BLaER1 treated with 17β-estradiol and CSF1 and Interleukin-3, amounts not matched to agents 10 nM and 100 nM (cell line): ENCODE measurements around the gene VIPR2.
"Not testable (repeated sequence)": the region's sequence is repeated elsewhere in the genome, so short reads cannot be mapped to it uniquely, and the experiment has no call there.

Source experiments
- H3K27ac ChIP-seq, 11 experiments: shearing (Covaris generic); formaldehyde crosslinking; 2 replicates each; pipeline ENCODE4 v1.8.1; 2022
- H3K27me3 ChIP-seq, 11 experiments: shearing (Covaris generic); formaldehyde crosslinking; 2 replicates each; pipeline ENCODE4 v1.8.1; 2022
- H3K36me3 ChIP-seq, 11 experiments: shearing (Covaris generic); formaldehyde crosslinking; 2 replicates each; pipeline ENCODE4 v1.8.1; 2022
- H3K4me1 ChIP-seq, 10 experiments: shearing (Covaris generic); formaldehyde crosslinking; 2 replicates each; pipeline ENCODE4 v1.8.1; 2022
- H3K4me2 ChIP-seq, 11 experiments: shearing (Covaris generic); formaldehyde crosslinking; 2 replicates each; pipeline ENCODE4 v1.8.1; 2022
- H3K4me3 ChIP-seq, 10 experiments: shearing (Covaris generic); formaldehyde crosslinking; 2 replicates each; pipeline ENCODE4 v1.8.1; 2022
- H3K9ac ChIP-seq, 11 experiments: shearing (Covaris generic); formaldehyde crosslinking; 2 replicates each; pipeline ENCODE4 v1.8.1; 2022
- H3K9me3 ChIP-seq, 11 experiments: shearing (Covaris generic); formaldehyde crosslinking; replicated peaks in 1 of 11; 2 replicates each; pipeline ENCODE4 v1.8.1; 2022
- H4K20me1 ChIP-seq, 11 experiments: shearing (Covaris generic); formaldehyde crosslinking; 2 replicates each; pipeline ENCODE4 v1.8.1; 2022
- Cebpa-rat ChIP-seq, 11 experiments: shearing (Covaris generic); IDR thresholded peaks; 2 replicates each; pipeline ENCODE4 v1.8.1; 2022

Gene VIPR2

GRCh38 chr7:159107161-159107892 lies 37.3 kb downstream of the VIPR2 start:
- no peaks in the 10 kb centered on the region for H3K9me3 ChIP-seq
- H3K9ac ChIP-seq, result no peak overlapping the region
- H3K4me3 ChIP-seq, result no peak overlapping the region
- H4K20me1 ChIP-seq, result no peaks in the 10 kb centered on the region
- no peak overlapping the region for H3K27ac ChIP-seq
- H3K27me3 ChIP-seq, result no peaks in the 10 kb centered on the region
- no peak for TF ChIP-seq Cebpa-rat (IDR thresholded peaks at IDR 0.05)
- peaks cover 4 to 35% (median 27%) of the 10 kb centered on the region in 10 experiments; a peak in 18 of 20 replicates for H3K4me1 ChIP-seq
- H3K4me2 ChIP-seq, result peak overlapping the region in 7 of 11 experiments; percentile 3 to 51 (median 30); a peak in 10 of 22 replicates
- no peaks in the 10 kb centered on the region for H3K36me3 ChIP-seq

- Histone ChIP-seq H3K36me3 (no peaks in the 10 kb centered on the region), H3K4me2 (peak overlapping the region in 2 of 11 experiments; percentile 42 to 51; a peak in 3 of 22 replicates), H3K27ac (no peak overlapping the region)
Measured at GRCh38 chr7:159105832-159106811, 38.5 kb downstream of the VIPR2 start.

GRCh38 chr7:159105066-159105780 lies 39.4 kb downstream of the VIPR2 start:
- Histone ChIP-seq H3K9ac (no peak overlapping the region), H3K4me1 (peaks cover 4 to 44% (median 36%) of the 10 kb centered on the region in 10 experiments; a peak in 18 of 20 replicates), H3K4me2 (no peak overlapping the region; a peak in 1 of 22 replicates), H4K20me1 (no peaks in the 10 kb centered on the region), H3K27ac (no peak overlapping the region), H3K9me3 (peaks cover 0 to 9% (median 0%) of the 10 kb centered on the region in 11 experiments; a peak in 7 of 22 replicates), H3K4me3 (no peak overlapping the region), H3K36me3 (no peaks in the 10 kb centered on the region), H3K27me3 (no peaks in the 10 kb centered on the region)
- no peak for TF ChIP-seq Cebpa-rat (IDR thresholded peaks at IDR 0.05)

More at GRCh38 chr7:159105832-159106811, 38.5 kb downstream of the VIPR2 start:
- Histone ChIP-seq H3K4me1 (peaks cover 4 to 42% (median 35%) of the 10 kb centered on the region in 10 experiments; a peak in 18 of 20 replicates), H3K9ac (no peak overlapping the region), H3K4me3 (no peak overlapping the region), H3K27me3 (no peaks in the 10 kb centered on the region), H4K20me1 (no peaks in the 10 kb centered on the region), H3K9me3 (peaks cover 0 to under 1% (median 0%) of the 10 kb centered on the region in 11 experiments; a peak in 3 of 22 replicates)
- TF ChIP-seq Cebpa-rat (IDR thresholded peaks at IDR 0.05), result no peak

GRCh38 chr7:159104188-159104920 lies 40.3 kb downstream of the VIPR2 start:
- Histone ChIP-seq H3K4me3 (no peak overlapping the region), H3K27me3 (peaks cover 0 to 7% (median 0%) of the 10 kb centered on the region in 11 experiments; a peak in 2 of 22 replicates), H3K4me1 (peaks cover 4 to 53% (median 44%) of the 10 kb centered on the region in 10 experiments; a peak in 18 of 20 replicates), H3K9me3 (peaks cover 0 to 9% (median 0%) of the 10 kb centered on the region in 11 experiments; a peak in 7 of 22 replicates), H4K20me1 (no peaks in the 10 kb centered on the region), H3K27ac (no peak overlapping the region), H3K9ac (no peak overlapping the region), H3K36me3 (no peaks in the 10 kb centered on the region), H3K4me2 (peak overlapping the region in 1 of 11 experiments; percentile 12; a peak in 1 of 22 replicates)
- no peak for TF ChIP-seq Cebpa-rat (IDR thresholded peaks at IDR 0.05)

GRCh38 chr7:159103382-159104187 lies 41.1 kb downstream of the VIPR2 start:
- H3K27ac ChIP-seq, result 0 out of 22 replicates have a peak overlapping the region, but pooled peaks of 1 of the 11 experiments have one; percentile 18
- H3K4me1 ChIP-seq, result peaks cover 4 to 60% (median 52%) of the 10 kb centered on the region in 10 experiments; a peak in 18 of 20 replicates
- TF ChIP-seq Cebpa-rat (IDR thresholded peaks at IDR 0.05), result no peak
- H3K36me3 ChIP-seq, result no peaks in the 10 kb centered on the region
- no peaks in the 10 kb centered on the region for H4K20me1 ChIP-seq
- H3K9me3 ChIP-seq, result peaks cover 0 to 9% (median 0%) of the 10 kb centered on the region in 11 experiments; a peak in 7 of 22 replicates
- no peak overlapping the region for H3K9ac ChIP-seq
- H3K4me2 ChIP-seq, result peak overlapping the region in 8 of 11 experiments; percentile 6 to 85 (median 72); a peak in 12 of 22 replicates
- H3K27me3 ChIP-seq, result peaks cover 0 to 9% (median 0%) of the 10 kb centered on the region in 11 experiments; a peak in 2 of 22 replicates
- no peak overlapping the region for H3K4me3 ChIP-seq

GRCh38 chr7:159102681-159103381 lies 41.8 kb downstream of the VIPR2 start:
- Histone ChIP-seq H3K9me3 (peaks cover 0 to 9% (median 0%) of the 10 kb centered on the region in 11 experiments; a peak in 7 of 22 replicates), H3K9ac (peak overlapping the region in 2 of 11 experiments; percentile 25 to 26; a peak in 3 of 22 replicates), H3K27me3 (peaks cover 0 to 9% (median 0%) of the 10 kb centered on the region in 11 experiments; a peak in 2 of 22 replicates), H4K20me1 (no peaks in the 10 kb centered on the region), H3K27ac (peak overlapping the region in 1 of 11 experiments; percentile 18; a peak in 2 of 22 replicates), H3K36me3 (no peaks in the 10 kb centered on the region), H3K4me2 (peak overlapping the region in 10 of 11 experiments; percentile 6 to 85 (median 71); a peak in 17 of 22 replicates), H3K4me1 (peaks cover 10 to 67% (median 58%) of the 10 kb centered on the region in 10 experiments), H3K4me3 (no peak overlapping the region)
- no peak for TF ChIP-seq Cebpa-rat (IDR thresholded peaks at IDR 0.05)

GRCh38 chr7:159101661-159102091 lies 43.0 kb downstream of the VIPR2 start:
- Histone ChIP-seq H3K4me2 (peak overlapping the region in 9 of 11 experiments; percentile 6 to 85 (median 71); a peak in 16 of 22 replicates), H3K27ac (peak overlapping the region in 2 of 11 experiments; percentile 18 to 47; a peak in 3 of 22 replicates), H3K27me3 (peaks cover 0 to 10% (median 0%) of the 10 kb centered on the region in 11 experiments; a peak in 3 of 22 replicates), H3K4me1 (peaks cover 22 to 67% (median 58%) of the 10 kb centered on the region in 10 experiments)
- H3K4me3 ChIP-seq, H4K20me1 ChIP-seq, H3K36me3 ChIP-seq, H3K9me3 ChIP-seq, H3K9ac ChIP-seq: not testable (repeated sequence)

- not testable (repeated sequence) for H3K9ac ChIP-seq, H3K4me3 ChIP-seq, H3K27ac ChIP-seq, H3K36me3 ChIP-seq, H3K9me3 ChIP-seq, H3K4me2 ChIP-seq, H4K20me1 ChIP-seq
- H3K27me3 ChIP-seq, result peaks cover 0 to 12% (median 0%) of the 10 kb centered on the region in 11 experiments; a peak in 3 of 22 replicates
- peaks cover 27 to 72% (median 64%) of the 10 kb centered on the region in 10 experiments for H3K4me1 ChIP-seq
Measured at GRCh38 chr7:159101083-159101395, 43.6 kb downstream of the VIPR2 start.

- Histone ChIP-seq H3K27ac (peak overlapping the region in 3 of 11 experiments; percentile 89 to 93 (median 91); a peak in 2 of 22 replicates), H3K27me3 (peaks cover 0 to 18% (median 0%) of the 10 kb centered on the region in 11 experiments; a peak in 3 of 22 replicates), H3K4me2 (peak overlapping the region in 8 of 11 experiments; percentile 83 to 99 (median 95); a peak in 15 of 22 replicates), H3K4me1 (peaks cover 30 to 78% (median 70%) of the 10 kb centered on the region in 10 experiments)
- H4K20me1 ChIP-seq, H3K4me3 ChIP-seq, H3K9ac ChIP-seq, H3K9me3 ChIP-seq, H3K36me3 ChIP-seq: not testable (repeated sequence)
Measured at GRCh38 chr7:159100281-159101082, 44.2 kb downstream of the VIPR2 start.
